ENCODE measurements around the gene ZSWIM4. TPM values are rescaled to one million over a fixed set of nuclear protein-coding genes. Genes with fewer than 3 reads are reported as not detected.
A peak's percentile ranks its signal among the peaks of the same experiment; 100 is the strongest.
"Not testable (repeated sequence)": the region's sequence is repeated elsewhere in the genome, so short reads cannot be mapped to it uniquely, and the experiment has no call there.

Gene ZSWIM4
- total RNA-seq, 1 donor from 2014 or later = 23.2 TPM

DNA sequence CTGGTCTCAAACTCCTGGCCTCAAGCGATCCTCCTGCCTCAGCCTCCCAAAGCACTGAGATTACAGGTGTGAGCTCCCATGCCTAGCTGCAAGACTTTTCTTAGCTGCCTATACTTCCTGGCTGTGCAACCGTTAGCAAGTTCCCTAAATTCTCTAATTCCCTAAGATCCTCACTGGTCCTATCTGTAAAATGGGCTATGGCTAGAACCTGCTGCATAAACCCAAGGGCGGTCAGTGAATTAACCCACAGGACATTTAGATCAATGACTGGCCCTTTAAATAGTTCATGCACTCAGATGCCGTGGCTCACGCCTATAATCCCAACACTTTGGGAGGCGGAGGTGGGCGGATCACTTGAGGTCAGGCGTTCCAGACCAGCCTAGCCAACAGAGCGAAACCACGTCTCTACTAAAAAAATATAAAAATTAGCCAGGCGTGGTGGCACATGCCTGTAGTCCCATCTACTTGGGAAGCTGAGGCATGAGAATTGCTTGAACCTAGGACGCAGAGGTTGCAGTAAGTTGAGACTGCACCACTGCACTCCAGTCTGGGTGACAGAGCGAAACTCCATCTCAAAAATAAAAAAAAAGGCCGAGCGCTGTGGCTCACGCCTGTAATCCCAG, 25.1 kb upstream of the ZSWIM4 start:
- TF ChIP-seq, protein P1, sequence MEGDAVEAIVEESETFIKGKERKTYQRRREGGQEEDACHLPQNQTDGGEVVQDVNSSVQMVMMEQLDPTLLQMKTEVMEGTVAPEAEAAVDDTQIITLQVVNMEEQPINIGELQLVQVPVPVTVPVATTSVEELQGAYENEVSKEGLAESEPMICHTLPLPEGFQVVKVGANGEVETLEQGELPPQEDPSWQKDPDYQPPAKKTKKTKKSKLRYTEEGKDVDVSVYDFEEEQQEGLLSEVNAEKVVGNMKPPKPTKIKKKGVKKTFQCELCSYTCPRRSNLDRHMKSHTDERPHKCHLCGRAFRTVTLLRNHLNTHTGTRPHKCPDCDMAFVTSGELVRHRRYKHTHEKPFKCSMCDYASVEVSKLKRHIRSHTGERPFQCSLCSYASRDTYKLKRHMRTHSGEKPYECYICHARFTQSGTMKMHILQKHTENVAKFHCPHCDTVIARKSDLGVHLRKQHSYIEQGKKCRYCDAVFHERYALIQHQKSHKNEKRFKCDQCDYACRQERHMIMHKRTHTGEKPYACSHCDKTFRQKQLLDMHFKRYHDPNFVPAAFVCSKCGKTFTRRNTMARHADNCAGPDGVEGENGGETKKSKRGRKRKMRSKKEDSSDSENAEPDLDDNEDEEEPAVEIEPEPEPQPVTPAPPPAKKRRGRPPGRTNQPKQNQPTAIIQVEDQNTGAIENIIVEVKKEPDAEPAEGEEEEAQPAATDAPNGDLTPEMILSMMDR (IDR thresholded peaks at IDR 0.05) = no peak
- Histone ChIP-seq H3K4me3 (no peak overlapping the region), H3K36me3 (peaks cover 29 to 39% of the 10 kb centered on the region in 2 donors), H3K27ac (no peak overlapping the region), H3K27me3 (no peaks in the 10 kb centered on the region), H3K4me1 (peaks cover 0 to 16% of the 10 kb centered on the region in 2 donors), H3K9me3 (no peaks in the 10 kb centered on the region)
- no peak for DNase-seq (ENCODE audit: low spot score in 2 of 2)
- intact Hi-C loops (cut with DNase I) = loop anchor here (5.0 kb wide), 1 partner anchor 38 kb away; no protein-coding TSS in a partner anchor

DNA sequence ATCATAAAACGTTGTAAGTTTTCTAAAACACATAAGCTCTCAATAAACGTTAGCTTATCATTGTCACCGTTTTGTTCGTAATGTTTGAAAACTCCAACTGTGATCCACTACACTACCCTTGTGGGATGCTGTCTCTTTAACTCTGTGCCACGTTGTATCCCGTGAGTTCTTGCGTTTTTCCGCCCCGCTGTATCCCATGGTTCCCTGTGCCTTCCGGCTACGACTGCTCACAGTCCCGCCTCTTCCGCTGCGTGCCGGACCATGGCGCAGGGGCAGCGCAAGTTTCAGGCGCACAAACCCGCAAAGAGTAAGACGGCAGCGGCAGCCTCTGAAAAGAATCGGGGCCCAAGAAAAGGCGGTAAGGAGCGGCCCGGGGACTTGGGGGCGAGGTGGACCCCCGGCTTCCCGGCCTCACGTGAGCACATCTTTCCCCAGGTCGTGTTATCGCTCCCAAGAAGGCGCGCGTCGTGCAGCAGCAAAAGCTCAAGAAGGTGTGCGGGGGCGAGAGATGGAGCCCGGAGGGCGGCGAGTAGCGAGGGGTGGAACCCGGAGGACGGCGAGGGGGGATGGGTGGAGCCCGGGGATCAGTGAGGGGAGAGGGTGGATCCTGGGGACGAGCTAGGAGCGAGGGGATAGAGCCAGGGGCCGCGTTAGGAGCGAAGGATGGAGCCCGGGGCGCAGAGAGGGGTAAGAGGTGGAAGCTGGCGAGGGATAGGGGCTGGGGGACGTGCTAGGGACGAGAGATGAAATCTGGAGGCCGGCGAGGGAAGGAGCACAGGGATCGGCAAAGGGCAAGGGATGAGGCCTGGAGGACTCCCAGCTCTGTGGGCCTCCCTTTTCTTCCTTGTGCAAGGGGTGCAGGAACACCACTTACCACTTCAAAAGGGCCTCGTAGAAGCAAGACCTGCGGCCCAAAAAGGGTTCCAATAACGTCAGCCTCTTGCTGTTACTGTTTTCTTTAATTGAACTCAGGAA, 20.7 kb upstream of the ZSWIM4 start, which contains the start of gene C19orf53:
C19orf53 (plus strand) TSS at position 240 of the 975 bp plus-strand sequence; CDS start at position 262, 22 bp downstream.
- Histone ChIP-seq H3K9me3 (no peaks in the 10 kb centered on the region), H3K4me3 (peak within 1 kb of the TSS; percentile 64 to 88), H3K4me1 (peaks cover 0 to 24% of the 10 kb centered on the region in 2 donors), H3K27me3 (no peaks in the 10 kb centered on the region), H3K27ac (peak within 1 kb of the TSS; percentile 86 to 88), H3K36me3 (peaks cover 42 to 53% of the 10 kb centered on the region in 2 donors)
- DNase-seq (ENCODE audit: low spot score in 2 of 2) = peak; percentile 55 to 93
- intact Hi-C loops (cut with DNase I) = loop anchor here (5.0 kb wide), 1 partner anchor 42 kb away; no protein-coding TSS in a partner anchor
- TF ChIP-seq, protein P1 (IDR thresholded peaks at IDR 0.05) = no peak

DNA sequence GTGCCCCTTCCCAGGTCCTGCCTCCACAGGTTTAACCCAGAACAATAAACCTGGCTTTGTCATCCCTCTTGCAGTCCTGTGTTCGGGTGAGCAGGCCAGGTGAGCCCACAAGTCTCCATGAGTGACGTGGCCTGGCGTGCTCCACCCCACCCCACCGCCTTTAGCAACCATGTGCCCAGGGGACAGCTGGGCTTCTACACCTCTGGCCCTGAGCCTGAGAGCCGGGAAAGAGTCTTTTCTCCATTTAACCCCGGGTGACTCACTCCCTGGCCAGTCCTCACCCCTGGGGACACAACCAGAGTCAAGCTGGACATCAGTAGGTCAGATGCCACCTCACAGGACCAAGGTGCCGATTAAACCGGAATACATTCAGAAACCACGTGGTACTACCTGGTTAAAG, 16.8 kb upstream of the ZSWIM4 start:
- Histone ChIP-seq H3K9me3 (no peaks in the 10 kb centered on the region), H3K4me1 (peaks cover 12 to 36% of the 10 kb centered on the region in 2 donors), H3K36me3 (peaks cover 31 to 33% of the 10 kb centered on the region in 2 donors), H3K27ac (no peak overlapping the region), H3K4me3 (no peak overlapping the region), H3K27me3 (no peaks in the 10 kb centered on the region)
- DNase-seq (ENCODE audit: low spot score in 2 of 2) = no peak
- TF ChIP-seq, protein P1 (IDR thresholded peaks at IDR 0.05) = no peak
- intact Hi-C loops (cut with DNase I) = no loop called here

DNA sequence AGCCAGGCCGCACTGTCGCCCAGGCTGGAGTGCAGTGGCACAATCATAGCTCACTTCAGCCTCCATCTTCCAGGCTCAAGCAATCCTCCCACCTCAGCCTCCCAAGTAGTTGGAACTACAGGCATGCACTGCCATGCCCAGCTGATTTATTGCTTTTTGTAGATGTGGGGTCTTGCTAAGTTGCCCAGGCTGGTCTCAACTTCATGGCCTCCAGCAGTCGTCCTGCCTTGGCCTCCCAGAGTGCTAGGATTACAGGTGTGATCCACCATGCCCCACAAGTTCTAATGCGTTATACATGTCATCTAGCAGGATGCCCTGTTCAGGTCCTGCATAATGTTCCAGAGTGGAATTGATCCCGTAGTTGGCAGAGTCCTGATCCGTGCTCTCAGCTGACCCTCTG, 16.4 kb upstream of the ZSWIM4 start:
- TF ChIP-seq, protein P1 (IDR thresholded peaks at IDR 0.05) = no peak
- no peaks in the 10 kb centered on the region for H3K27me3 ChIP-seq
- no peak overlapping the region for H3K27ac ChIP-seq
- no peak overlapping the region for H3K4me3 ChIP-seq
- H3K9me3 ChIP-seq = no peaks in the 10 kb centered on the region
- peaks cover 12 to 33% of the 10 kb centered on the region in 2 donors for H3K4me1 ChIP-seq
- H3K36me3 ChIP-seq = peaks cover 31 to 33% of the 10 kb centered on the region in 2 donors
- intact Hi-C loops (cut with DNase I) = no loop called here
- DNase-seq (ENCODE audit: low spot score in 2 of 2) = no peak

DNA sequence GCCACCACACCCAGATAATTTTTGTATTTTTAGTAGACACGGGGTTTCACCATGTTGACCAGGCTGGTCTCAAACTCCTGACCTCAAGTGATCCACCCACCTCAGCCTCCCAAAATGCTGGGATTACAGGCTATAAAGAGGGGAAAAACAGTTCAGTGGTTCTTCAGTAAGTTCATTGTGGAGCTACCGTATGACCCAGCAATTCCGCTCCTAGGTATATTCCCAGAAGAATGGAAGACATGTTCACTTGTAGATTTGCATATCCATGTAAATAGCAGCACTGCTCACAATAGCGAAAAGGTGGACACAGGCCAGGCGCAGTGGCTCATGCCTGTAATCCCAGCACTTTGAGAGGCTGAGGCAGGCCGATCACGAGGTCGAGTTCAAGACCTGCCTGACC, 15.4 kb upstream of the ZSWIM4 start:
- not testable (repeated sequence) for H3K27ac ChIP-seq

More for the DNA sequence above, 15.4 kb upstream of the ZSWIM4 start:
- peaks cover 31 to 33% of the 10 kb centered on the region in 2 donors for H3K36me3 ChIP-seq
- not testable (repeated sequence) for H3K27me3 ChIP-seq; DNase-seq (ENCODE audit: low spot score in 2 of 2); H3K9me3 ChIP-seq; H3K4me3 ChIP-seq
- H3K4me1 ChIP-seq = peaks cover 15 to 37% of the 10 kb centered on the region in 2 donors
- intact Hi-C loops (cut with DNase I) = loop anchor here (2.0 to 10.0 kb wide), 4 partner anchors 15 to 295 kb away; partner anchors contain the start of genes MISP3, MRI1 and ZSWIM4

Data from ascending aorta (tissue), 2 donors.